ENCODE measurements around the gene WNT7B. TPM values are rescaled to one million over a fixed set of nuclear protein-coding genes. Genes with fewer than 3 reads are reported as not detected.
"Not testable (repeated sequence)": the region's sequence is repeated elsewhere in the genome, so short reads cannot be mapped to it uniquely, and the experiment has no call there.

The WNT7B gene
- total RNA-seq, 1 donor from 2014 or later = 1.2 TPM

- no peak for FAIRE-seq
- DNase-seq (ENCODE audit: low spot score in 2 of 2) = no peak
Observed at GRCh38 chr22:46008836-46009596, 32.1 kb upstream of the WNT7B start.

DNA sequence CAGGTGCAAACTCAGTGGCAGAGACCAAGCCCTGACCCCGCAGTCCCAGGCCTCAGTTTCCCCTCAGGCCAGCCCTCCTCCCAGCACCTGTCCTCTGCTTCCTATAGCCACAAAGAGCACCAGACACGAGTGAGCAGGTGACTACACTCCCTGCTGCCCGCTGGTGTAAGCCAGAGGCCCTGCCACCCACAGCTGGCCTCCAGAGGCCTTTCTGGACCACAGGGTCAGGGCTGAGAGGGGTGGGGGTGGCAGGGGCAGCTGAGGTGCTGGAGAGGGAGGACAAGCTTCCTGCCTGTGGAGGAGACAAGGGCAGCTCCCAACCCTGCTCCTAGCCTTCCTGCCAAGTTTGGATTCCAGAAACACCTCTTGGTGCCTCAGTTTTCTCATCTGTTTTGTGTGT, 31.3 kb upstream of the WNT7B start:
- FAIRE-seq = no peak
- DNase-seq (ENCODE audit: low spot score in 2 of 2) = no peak

- FAIRE-seq (no peak), DNase-seq (ENCODE audit: low spot score in 2 of 2) (peak; percentile 44 to 76)
Observed at GRCh38 chr22:46007848-46008261, 30.9 kb upstream of the WNT7B start.

DNA sequence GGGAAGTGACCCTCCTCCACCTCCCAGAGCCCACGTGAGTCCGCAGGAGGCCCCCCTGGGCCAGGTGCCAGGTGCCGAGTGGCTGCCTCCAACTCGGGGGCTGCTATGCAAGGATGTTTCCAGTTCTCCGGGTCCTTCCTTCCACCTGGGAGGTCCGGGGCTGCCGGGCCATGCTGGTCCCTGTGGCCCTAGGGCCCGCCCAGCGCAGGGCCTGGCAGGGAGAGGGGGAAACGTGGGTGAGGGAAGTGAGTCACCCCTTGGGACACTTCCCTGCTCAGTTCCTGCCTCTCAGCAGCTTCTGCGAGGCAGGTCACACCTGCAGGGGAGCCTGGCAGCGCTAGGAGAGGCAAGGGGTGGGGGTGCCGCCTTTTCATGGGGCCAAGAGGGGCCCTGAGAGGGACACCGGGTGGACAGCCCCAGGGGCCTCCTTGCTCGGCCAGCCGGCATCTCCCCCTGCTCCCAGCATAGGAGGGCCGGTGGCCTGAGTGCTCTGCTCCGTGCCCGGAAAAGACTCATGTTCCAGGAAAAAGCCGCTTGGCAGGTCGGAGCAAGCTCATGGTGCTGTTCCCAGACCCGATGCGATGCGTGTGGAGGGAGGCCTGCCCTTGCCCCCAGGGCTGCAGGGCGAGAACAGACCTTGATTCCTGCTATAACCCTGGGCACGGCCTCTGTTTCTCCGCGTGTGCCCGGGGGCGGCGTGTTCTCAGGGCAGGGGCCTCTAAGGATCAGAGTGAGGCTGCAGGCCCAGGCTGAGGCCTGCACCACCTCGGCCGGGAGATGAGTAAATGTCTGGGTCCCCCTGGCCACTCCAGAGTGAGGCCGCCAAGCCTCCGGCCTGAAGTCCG, 30.3 kb upstream of the WNT7B start:
- DNase-seq (ENCODE audit: low spot score in 2 of 2) (peak; percentile 28 to 58), FAIRE-seq (no peak)

DNA sequence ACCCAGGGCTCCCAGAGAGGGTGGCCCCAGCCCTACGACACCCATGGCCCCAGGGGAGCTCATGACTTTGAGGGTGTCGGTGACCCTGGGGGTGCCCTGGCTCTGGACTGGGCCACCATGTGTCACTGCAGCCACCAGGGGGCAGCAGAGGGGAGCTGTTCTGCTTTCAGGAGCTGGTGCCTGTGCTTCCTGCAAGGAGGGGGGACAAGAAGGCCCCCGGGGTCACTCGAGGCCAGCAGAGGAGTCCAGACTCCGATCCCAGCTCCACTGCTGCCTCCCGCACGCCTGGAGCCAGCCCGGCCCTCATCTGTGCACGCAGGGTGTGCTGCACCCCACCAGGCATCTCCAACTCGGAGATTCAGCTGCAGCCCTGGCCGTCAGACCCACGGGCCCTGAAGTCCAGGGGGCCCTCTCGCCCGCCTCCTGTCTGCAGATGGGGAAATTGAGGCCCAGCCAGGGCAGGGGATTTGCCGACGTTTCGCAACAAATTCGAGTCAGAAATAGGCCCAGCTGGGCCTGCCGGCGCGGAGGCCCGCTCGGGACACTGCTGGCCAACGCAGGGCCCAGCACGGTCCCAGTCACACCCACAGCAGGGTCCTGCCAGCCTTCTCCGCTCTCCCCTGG, 29.5 kb upstream of the WNT7B start:
- FAIRE-seq (no peak), DNase-seq (ENCODE audit: low spot score in 2 of 2) (peak; percentile 91 to 96)

- FAIRE-seq; DNase-seq (ENCODE audit: low spot score in 2 of 2): not testable (repeated sequence)
Observed at GRCh38 chr22:46005116-46005705, 28.2 kb upstream of the WNT7B start.

- FAIRE-seq (no peak), DNase-seq (ENCODE audit: low spot score in 2 of 2) (no peak)
Observed at GRCh38 chr22:46004105-46004866, 27.3 kb upstream of the WNT7B start.

DNA sequence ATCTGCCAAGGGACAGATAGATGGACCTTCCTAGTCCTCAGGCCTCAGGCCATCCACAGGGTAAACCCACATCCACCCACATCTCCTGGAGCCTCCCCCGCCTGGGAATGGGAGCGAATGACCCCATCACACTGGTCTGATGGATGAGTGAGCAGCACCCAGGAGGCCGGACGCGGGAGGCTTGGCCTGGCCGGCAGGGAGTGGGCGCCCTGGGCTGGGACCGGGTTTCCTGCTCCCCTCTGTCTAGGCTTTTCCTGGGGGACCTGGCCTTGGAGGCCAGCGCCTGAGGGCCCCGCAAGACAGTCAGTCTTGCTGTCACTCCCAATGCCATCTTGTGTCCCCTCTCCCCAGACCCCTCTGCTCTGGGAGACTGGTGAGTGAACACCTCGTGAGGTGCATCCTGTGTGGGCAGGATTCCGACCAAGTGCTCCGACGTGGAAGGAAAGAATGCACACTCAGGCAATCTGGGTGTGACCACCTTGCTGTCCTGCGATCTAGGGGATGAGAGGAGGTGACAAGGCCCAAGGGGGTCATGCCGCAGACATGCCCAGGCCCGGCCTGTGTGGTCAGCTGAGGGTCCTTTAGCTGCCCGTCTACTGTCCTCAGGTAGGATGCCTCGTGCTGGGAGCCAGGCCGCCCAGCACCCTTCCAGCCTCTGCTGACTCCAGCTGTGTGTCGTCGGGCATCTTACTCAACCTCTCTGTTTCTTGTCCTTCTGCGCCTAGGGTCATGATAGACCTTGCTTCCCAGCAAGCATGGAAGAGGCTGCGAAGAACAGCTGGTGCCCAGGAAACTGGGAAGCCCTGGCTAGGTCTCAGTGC, 26.5 kb upstream of the WNT7B start:
- DNase-seq (ENCODE audit: low spot score in 2 of 2) = no peak

GRCh38 chr22:46002757-46003270, 25.9 kb upstream of the WNT7B start:
- DNase-seq (ENCODE audit: low spot score in 2 of 2) (no peak), FAIRE-seq (no peak)

More for the DNA sequence above, 26.5 kb upstream of the WNT7B start:
- no peak for FAIRE-seq

DNA sequence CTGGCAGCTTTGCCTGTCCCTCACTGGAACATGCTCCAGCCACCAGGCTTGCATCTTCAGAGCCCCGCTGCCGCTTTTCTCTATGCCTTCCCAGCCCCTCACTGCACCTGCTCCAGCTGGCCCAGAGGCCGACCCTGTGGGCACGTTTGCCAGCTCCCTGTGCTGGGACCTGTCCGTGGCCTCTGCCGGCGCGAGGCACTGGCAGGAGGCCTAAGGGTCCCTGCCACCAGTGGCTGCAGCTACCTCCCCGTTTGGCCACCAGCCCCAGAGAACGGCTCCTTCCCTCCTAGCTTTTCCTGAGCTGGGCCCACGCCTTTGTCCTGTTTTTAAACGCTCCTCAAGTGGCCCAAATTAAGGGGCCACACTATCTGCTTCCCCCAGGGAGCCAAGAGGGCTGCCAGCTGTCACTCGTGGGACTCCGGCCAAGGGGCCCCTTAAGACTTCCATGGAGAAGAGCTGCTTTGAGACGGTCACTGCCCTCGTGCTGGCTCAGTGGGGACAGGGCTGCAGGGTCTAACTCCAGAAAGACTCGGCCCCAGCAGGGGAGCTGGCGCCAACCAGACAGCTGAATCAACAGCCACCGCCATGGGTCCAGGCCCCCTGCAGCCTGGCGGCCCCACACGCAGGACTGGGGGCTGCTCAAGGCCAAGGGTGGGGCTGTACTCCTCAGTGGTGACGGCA, 24.6 kb upstream of the WNT7B start:
- FAIRE-seq (no peak), DNase-seq (ENCODE audit: low spot score in 2 of 2) (no peak)

- FAIRE-seq (no peak), DNase-seq (ENCODE audit: low spot score in 2 of 2) (no peak)
Observed at GRCh38 chr22:46001046-46001425, 24.1 kb upstream of the WNT7B start.

DNA sequence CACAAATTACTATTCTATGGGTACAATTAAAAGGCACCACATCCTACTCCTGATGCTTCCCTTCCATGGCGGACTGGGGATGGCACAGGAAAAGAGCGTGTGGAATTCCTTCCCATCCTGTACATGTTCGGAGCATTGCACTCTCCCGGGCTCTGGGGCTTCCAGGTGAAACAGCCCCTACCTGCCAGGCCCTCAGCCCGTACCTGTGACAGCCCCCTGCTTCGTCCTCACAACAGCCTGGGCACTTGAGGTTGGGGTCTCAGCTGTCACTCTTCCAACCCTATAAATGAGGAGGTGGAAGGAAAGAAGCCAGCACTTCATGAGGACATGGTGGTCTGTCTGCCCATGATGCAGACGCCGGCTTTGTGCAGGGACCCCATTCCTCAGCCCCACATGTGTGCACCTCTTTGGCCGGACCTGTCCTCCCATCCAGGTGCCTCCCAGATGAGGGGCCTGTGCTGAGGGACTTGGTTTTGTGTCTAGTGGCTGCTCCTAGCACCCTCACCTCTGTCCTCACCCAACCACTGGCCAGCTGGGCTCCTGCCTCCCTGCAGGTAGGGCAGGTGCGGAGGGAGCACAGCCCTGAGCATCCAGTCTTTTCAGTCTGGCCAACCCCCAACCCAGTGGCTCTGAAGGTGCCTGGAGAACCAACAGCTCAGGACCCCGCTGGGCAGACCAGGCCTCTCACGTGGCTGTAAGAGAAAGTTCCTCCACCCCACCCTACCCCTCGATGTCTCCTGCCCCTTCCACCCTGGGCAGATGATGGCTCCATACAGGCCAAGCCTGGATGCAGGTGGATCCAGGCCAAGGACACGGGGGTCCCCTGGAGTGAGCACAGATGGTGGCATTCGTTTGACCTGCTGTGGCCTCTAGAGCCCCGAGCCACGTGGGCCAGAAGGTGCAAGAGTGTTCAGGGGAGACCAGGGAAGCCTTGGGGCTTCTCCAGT, 23.4 kb upstream of the WNT7B start:
- no peak for DNase-seq (ENCODE audit: low spot score in 2 of 2)
- FAIRE-seq = no peak

DNA sequence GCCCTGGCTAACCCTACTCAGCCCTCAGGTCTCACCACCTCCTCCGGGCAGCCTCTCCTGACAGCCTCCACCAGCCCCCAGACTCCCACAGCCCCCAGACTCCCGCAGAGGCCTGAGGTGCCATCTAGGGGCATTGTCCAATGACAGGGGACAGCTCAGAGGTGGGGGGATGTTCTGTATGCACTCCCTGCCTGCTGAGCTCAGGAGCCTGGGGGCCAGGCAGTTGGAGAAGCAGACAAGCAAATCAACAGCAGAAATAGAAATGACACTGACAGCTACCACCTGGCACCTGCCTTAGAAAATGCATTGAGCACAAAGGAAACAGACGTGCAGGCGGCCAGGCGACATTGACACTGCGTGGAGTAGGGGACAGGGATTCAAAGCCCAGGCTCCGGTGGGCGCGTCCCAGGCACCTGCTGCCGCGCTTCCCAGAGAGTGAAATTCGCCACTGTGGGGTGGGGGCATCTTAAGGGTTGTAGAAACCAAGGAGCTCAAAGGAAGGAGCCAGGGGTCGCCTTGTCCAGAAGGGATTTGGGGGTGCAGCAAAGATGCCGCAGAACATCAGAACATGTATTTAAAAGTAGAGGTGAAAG, 22.5 kb upstream of the WNT7B start:
- no peak for DNase-seq (ENCODE audit: low spot score in 2 of 2)
- FAIRE-seq = no peak

- FAIRE-seq = no peak
- peak in 1 of 2 donors; percentile 17 for DNase-seq (ENCODE audit: low spot score in 2 of 2)
Observed at GRCh38 chr22:45998638-45999378, 21.8 kb upstream of the WNT7B start.

GRCh38 chr22:45997777-45998637, 21.0 kb upstream of the WNT7B start:
- DNase-seq (ENCODE audit: low spot score in 2 of 2) = no peak
- FAIRE-seq = no peak

Data from frontal cortex (tissue), 4 donors.